Measurements from ENCODE around the gene PCDHGA8.
"Not testable (repeated sequence)": the region's sequence is repeated elsewhere in the genome, so short reads cannot be mapped to it uniquely, and the experiment has no call there.

Gene PCDHGA8

GRCh38 chr5:141371572-141372475, 20.6 kb upstream of the PCDHGA8 start:
- DNase-seq (ENCODE audit: low read depth in 3 of 3), result no peak

GRCh38 chr5:141373673-141374317, 18.6 kb upstream of the PCDHGA8 start, which contains the start of gene PCDHGA6:
PCDHGA6 (plus strand) TSS chr5:141373891; CDS start chr5:141374084, 193 bp downstream.
- DNase-seq (ENCODE audit: low read depth in 3 of 3), result no peak

GRCh38 chr5:141374627-141375026, 17.8 kb upstream of the PCDHGA8 start:
- no peak for DNase-seq (ENCODE audit: low read depth in 3 of 3)

GRCh38 chr5:141375444-141376155, 16.8 kb upstream of the PCDHGA8 start:
- not testable (repeated sequence) for DNase-seq (ENCODE audit: low read depth in 3 of 3)

- no peak for DNase-seq (ENCODE audit: low read depth in 3 of 3)
These were observed 9.8 kb upstream of the PCDHGA8 start, which contains the start of gene PCDHGA7 for GRCh38 chr5:141382469-141383294. PCDHGA7 (plus strand) TSS chr5:141382742; CDS start chr5:141382900, 158 bp downstream.

- DNase-seq (ENCODE audit: low read depth in 3 of 3), result no peak
These were observed 9.1 kb upstream of the PCDHGA8 start for GRCh38 chr5:141383345-141383744.

- no peak for DNase-seq (ENCODE audit: low read depth in 3 of 3)
These were observed 7.8 kb upstream of the PCDHGA8 start for GRCh38 chr5:141384471-141385267.

- peak in 1 of 3 experiments; percentile 24 for DNase-seq (ENCODE audit: low read depth in 3 of 3)
These were observed 4.7 kb upstream of the PCDHGA8 start, which contains the start of gene PCDHGB4 for GRCh38 chr5:141387557-141388311. PCDHGB4 (plus strand) TSS chr5:141387698; CDS start chr5:141387885, 187 bp downstream.

GRCh38 chr5:141388661-141389060, 3.8 kb upstream of the PCDHGA8 start:
- no peak for DNase-seq (ENCODE audit: low read depth in 3 of 3)

GRCh38 chr5:141389153-141390042, 3.0 kb upstream of the PCDHGA8 start:
- DNase-seq (ENCODE audit: low read depth in 3 of 3), result no peak

- DNase-seq (ENCODE audit: low read depth in 3 of 3), result no peak
These were observed 834 bp downstream of the PCDHGA8 start for GRCh38 chr5:141393267-141393666.

GRCh38 chr5:141394401-141395187, 2.2 kb downstream of the PCDHGA8 start:
- DNase-seq (ENCODE audit: low read depth in 3 of 3), result not testable (repeated sequence)

- peak in 1 of 3 experiments; percentile 44 for DNase-seq (ENCODE audit: low read depth in 3 of 3)
These were observed 5.5 kb downstream of the PCDHGA8 start, which contains the start of gene PCDHGB5 for GRCh38 chr5:141397756-141398551. PCDHGB5 (plus strand) TSS chr5:141397947; CDS start chr5:141398128, 181 bp downstream.

- no peak for DNase-seq (ENCODE audit: low read depth in 3 of 3)
These were observed 6.2 kb downstream of the PCDHGA8 start for GRCh38 chr5:141398608-141399007.

GRCh38 chr5:141399555-141400258, 7.3 kb downstream of the PCDHGA8 start:
- no peak for DNase-seq (ENCODE audit: low read depth in 3 of 3)
